GM18508 (cell line): ENCODE results near the gene KCNG1.

Experiments used
- ATAC-seq: cut with Tn5 transposase; IDR thresholded peaks from one replicate; pipeline ENCODE4 v1.9.1; 2021; ENCODE audit warnings: moderate number of reproducible peaks; ENCODE audit not compliant: insufficient read depth, unreplicated experiment

KCNG1 gene

DNA sequence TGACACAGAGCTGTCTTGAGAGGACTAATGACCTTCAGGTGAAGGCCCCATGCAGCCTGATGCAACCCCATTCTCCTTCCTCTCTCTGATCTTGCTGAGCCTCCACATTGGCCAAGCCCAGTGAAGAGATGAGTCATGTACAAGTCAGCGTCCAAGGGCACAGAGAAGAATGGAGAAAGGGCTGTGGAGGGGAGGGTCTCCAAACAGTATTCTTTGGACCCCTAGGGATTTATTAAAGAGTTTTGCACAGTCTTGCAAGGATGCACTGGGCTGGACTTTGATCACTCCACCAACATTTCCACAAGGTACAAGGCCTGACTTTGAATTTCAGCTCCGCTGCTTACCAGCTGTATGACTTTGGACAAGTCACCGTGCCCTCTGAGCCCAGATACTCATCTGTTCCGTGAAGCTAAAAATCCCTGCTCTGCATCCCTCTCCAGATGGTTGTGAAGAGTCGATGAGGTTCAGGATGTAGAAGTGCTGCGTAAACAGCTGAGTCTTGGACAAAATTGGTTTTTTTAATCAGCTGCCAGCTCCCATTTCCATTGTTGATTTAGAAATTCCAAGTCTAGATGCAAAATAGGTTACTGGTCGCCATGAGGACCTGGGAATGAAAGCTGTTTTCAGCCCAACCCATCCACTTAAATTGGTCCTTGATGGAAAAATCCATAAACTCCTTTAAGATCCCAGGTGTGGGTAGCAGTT lies 14.1 kb upstream of the KCNG1 start:
- no peak for ATAC-seq

DNA sequence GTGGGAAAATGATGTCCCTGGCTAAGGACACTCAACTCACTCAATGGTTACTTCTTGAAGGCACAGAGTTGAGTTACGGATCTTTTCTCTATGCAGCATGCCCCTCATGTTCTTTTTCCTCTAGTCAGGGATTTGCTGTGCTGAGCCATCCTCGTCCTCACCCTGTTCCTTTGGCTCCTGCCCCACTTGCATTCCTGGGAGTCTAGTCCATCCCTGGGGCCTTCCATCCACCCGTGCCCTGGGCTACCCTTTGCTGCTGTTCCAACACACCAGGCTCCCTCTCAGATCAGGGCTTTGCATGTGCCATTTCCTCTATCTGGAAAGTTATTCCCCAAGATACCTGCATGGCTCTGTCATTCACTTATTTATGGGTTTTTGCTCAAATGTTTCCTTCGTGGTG lies 13.3 kb upstream of the KCNG1 start:
- ATAC-seq = no peak

DNA sequence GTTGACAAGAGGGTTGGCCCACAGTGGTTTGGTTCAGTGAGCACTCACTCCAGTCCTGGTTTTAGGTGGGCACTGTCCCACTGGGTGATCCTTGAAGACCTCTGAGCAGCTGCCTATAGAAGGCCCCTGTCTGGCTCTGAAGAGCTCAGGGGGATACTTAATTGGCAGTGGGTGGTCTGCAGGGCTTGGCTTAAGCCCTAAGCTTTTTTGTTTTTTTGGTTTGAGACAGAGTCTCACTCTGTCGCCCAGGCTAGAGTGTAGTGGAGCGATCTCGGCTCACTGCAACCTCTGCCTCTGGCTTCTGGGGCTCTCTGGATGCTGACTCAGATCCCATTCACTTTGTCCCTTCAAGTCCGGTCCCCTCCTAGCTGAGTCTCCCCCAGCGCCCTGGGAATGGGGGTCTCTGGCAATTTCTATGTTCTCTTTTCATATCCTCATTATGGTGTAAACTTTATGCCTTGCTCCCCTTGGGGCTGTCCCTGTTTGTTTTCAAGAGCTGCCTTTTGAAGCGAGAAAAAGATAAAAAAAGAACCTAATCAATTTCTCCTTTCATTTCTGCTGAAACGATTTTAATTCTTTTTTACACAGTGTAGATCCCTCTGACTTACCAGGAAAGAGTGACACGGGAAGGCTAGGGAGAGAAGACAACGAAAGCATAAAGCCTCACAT lies 12.2 kb upstream of the KCNG1 start:
- ATAC-seq = no peak

DNA sequence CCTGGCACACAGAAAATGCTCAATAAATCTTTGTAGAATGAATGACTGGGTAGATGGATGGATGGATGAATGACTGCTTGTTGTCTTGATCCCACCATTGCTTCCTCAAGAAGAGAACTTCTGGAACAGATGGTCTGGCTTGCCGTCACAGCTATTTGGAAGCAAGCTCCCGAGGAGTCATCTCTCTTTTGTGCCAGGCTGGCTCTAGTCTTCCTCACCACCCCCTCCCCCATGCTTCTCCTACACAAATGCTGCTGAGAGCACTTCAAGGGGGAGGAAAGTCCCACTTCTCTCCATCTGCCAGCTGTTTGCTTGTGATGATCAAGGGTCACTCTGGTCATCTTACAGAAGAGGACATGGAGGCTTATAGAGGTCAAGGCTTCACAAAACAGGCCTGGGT lies 11.6 kb upstream of the KCNG1 start:
- no peak for ATAC-seq

GRCh38 chr20:51029963-51030920 lies 7.3 kb upstream of the KCNG1 start:
- no peak for ATAC-seq

DNA sequence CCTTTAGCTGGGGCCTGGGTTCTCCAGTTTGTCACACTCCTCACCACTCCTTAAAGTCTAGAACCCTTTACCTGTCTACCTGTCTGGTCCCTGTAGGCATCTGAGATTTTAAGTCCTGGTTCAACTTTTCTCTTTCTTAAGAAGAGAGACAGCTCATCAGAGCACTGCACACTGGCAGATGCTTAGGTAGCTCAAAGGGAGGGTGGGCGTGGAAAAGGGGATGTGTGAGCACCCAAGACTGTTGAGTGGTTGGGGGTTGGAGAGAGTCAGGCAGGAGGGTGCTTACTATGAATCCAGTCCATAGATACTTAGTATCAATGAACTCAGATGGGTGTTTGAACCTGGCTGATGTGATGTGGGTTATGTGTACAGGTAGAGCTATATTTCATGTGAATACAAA lies 6.6 kb upstream of the KCNG1 start:
- no peak for ATAC-seq

DNA sequence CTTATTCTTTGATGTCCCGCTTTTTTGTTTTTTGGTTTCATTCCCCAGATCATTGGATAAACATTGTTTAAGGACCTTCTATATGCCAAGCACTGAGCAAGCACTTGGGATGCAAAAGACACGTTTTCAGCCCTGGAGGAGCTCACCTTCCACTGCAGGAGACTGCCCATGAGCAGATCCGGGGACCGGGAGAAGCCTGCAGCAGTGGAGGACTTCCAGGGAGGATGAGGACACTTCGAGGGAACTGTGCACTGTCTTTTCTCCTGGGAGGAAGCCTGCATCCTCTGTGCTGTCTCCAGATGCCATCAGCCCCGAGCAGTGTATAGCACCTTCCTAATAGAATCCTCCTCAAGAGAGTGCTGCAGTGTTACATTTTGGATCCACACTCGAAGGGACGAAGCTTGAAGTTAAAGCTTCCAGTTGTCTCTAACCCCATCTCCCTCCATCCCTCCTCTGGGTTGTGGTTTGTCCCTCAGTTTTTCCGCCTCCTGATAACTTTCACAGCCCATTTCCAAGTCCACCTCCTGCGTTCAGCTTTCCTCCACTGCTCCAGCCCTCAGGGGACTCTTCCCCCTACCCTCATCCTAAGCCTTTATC lies 5.8 kb upstream of the KCNG1 start:
- no peak for ATAC-seq

DNA sequence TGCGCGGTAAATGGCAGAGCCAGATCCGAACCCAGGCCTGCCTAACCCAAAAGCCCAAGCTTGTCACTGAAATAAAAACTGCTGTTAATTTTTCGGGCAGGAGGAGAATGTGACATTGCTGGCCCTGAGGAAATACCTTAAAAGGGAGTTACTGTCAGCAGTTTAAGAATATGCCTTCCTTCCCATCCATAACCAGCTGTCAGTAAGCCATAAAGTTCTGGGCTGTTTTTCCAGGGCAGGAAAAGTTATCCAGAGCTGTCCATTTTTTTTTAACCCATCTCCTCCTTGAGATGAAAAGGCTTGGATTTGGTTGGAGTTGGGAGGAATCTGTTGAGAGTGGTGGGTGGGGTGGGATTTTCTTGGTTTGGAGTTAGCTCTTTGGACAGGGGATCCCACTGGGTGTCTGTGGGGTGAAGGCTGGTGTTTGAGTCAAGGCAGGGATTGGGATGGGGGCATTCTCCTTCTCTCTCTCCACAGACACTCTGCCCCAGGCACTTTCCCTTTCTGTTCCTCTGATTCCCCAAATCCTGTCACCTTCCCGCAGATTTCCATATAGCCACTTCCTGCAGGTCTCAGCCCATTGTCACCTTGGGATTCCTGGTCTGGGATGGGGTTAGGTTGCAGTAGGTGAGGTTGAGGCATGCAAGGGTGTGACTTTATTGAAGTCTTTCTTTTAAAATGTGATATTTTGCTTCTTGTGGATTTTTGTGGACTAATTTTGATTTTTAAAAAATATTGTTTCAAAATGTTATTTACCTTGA lies 4.3 kb upstream of the KCNG1 start:
- ATAC-seq = no peak

DNA sequence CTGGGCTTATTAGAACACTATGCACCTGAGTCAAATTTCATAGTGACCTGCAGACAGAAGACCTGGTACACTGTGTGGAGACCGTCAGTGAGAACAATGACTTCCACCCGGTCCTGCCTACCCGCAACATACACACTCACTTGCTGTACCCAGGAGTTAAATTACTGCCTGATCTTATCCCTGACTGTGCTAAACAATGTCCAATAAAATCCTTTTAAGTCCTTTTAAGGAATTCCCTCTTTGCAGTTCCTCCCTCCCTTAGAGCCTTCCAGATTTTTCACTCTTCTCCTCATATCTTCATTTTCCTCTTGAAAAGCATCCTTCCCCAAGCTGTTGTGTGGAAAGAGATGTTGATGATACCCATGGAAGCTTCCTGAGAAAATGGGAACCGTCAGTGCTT lies 3.4 kb upstream of the KCNG1 start:
- no peak for ATAC-seq

DNA sequence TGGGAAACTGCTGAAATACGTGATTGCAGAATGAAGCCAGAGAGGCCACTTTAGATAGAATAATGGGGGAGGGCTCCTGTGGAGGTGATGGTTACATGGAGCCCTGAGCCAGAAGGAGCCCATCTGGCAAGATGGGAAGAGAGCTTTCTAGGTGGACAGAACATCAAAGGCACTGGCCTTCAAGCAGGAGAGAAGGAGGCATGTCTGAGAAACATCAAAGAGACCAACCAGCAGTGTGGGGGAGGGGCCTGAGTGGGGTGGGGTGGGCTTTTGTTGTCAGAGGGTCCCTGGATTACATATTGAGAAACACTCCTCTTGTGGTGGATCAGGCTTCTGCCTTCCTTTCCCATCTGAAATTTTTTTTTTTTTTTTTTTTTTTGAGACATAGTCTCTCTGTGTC lies 1.9 kb upstream of the KCNG1 start:
- no peak for ATAC-seq

DNA sequence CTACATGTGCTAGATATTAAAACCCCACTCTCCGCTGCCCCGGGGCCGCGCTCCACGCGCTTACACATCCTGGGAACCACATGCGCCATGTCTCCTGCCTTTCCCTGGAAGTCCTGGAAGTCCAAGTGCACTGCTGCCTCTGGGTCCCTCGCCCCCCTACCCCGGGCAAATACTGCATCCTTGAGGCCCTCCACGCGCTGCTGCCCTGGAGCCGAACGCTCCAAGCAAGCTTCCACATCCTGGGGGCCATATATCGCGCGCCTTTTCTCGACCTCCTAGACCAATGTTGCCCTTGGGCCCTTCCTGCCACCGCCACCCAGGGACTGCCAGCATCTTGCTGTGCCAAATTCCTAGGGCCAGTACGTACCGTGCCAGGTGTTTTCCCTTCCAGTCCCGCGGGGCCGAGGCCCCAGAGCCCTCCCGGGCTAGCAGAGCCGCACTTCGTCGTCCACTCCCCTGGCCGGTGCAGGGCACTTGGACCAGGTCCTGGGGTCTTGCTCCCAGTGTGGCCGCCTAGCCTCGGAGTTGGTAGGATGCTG lies 779 bp upstream of the KCNG1 start:
- no peak for ATAC-seq

- ATAC-seq = no peak
Measured at GRCh38 chr20:51022227-51022802, 592 bp downstream of the KCNG1 start.

DNA sequence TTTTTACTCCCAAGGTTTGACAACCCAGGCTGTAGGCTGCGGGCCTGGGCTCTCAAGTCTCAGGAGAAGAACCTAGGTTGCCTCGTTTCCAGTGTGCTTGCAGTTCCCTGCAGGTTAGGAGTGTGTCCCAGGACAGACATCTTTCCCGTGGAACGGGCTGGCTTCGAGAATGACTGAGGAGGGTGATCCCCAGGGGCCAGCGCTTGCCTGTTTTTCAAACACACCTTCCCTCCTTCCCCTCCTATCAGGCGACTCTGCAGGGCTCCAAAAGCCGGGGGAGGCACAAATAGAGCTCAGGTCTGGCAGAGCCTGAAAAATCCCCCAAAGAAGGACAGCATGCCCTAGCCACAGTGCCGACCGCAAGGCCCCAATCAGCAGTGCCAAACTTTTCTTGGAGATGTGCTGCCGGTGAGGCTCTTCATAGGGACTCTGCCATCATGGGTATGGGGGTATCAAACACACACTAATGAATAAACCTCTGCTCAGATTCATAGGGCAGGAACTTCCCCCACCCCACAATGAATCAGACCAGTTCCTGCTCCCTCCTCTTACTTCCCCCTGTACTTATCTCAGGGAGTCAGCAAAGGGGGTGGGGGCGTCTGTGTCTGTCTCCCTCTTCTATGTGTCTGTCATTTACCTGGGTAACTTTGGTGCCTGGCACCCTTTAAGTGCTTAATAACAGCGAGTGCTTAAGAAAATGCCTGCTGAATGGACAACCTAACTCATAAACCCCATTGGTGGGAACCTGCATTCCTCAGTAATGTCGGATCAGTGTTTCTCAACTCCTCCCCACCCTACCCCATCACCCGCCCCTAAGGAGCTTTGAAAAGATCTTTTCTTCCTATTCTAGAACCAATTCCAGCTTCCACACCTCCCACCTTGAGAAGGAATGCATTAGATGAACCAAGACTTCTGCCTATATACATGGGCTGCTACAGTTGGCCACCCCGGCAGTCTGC lies 1.6 kb downstream of the KCNG1 start:
- no peak for ATAC-seq

DNA sequence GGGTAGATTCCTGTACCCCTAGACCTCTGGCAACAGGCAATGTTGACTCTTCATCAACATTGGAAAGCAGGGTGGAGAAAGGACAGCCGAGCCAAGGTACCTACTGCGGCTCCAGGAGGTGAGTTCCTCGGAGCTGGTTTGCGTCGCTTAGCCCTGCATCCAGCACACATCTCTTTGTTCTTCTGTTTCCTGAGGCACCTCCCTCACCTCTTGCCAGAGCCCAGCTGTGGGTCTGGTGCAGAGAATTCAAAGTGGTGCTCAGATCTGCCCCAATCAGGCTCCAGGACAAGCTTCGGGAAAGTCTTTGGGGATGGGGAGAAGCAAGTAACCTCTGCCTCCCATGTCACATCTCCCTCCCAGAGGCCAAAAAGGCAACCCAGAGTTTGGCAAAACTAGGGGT lies 2.2 kb downstream of the KCNG1 start:
- ATAC-seq = no peak

DNA sequence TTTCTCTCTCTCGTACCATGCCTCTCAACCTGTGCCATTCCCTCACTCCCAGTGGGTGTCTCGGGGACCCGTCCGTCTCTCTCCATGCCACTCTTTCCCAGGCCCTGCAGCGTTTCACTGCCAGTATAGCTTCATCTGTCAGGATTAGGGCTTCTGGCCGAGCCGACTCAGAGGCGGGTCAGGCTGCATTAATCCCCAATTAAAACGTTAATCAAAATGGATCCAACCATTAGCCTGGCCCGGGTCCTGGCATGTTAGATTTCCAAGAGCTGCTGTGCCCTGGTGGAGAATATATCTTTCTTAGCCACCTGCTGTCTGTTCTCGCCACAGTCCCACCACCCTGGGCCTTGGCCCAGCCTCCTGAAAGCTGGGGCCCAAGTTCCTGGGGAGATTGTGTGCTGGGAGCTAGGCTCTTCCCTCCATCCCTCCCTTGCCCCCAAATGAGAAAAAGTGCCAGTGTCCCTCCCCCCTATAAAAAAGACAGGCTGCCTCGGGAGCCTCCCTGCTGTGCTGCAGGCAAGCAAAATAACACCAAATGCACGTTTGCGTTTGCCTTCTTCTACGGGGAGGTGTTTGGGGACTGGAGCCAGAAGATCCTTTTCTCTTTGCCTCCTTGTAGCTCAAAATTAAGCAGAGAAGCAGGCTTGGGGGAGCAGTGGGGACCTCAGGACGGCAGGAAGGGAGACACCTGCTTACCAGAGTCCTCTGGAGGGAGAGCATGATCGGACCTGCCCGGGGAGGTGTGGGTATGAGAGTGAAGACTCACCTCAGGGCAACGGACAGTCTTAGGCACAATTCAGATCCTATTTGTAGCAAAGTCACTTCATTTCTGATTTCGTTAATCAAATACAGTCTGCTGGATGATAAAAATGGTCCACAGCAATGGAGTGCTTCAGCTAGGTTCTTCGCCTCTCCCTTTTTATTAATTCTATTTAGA lies 3.0 kb downstream of the KCNG1 start:
- ATAC-seq = no peak

GRCh38 chr20:51017251-51017650 lies 5.7 kb downstream of the KCNG1 start:
- ATAC-seq = no peak

GRCh38 chr20:51016521-51016920 lies 6.4 kb downstream of the KCNG1 start:
- ATAC-seq = no peak
